Measurements from ENCODE around the gene TFRC. TPM values are rescaled to one million over a fixed set of nuclear protein-coding genes. Genes with fewer than 3 reads are reported as not detected.

TFRC gene
- total RNA-seq, 5 donors from 2014 or later (not counting 1 experiment from before 2014, with no cell fraction given) = 71.3 to 162 (median 73.0) TPM

- H3K4me1 ChIP-seq (ENCODE audit: control insufficient read depth in 1 of 2, extremely low read depth in 1 of 2, insufficient read depth in 2 of 2, low read length in 2 of 2) = no peaks in the 10 kb centered on the region
- Mint-ChIP-seq H3K27ac (peak overlapping the region in 1 of 2 donors; percentile 64), H3K9me3 (no peaks in the 10 kb centered on the region), H3K27me3 (no peaks in the 10 kb centered on the region), H3K36me3 (peaks cover 40% of the 10 kb centered on the region), H3K4me1 (peaks cover 0 to 3% (median 0%) of the 10 kb centered on the region in 3 donors), H3K4me3 (no peak overlapping the region)
- H3K36me3 ChIP-seq (ENCODE audit: control insufficient read depth in 2 of 2, extremely low read depth in 1 of 2, insufficient read depth in 1 of 2, low read length in 1 of 2) = peaks cover 14 to 55% of the 10 kb centered on the region in 2 donors
- no peaks in the 10 kb centered on the region for H3K9me3 ChIP-seq
- H3K27ac ChIP-seq (ENCODE audit: low read length) = no peak overlapping the region
- no peak for DNase-seq
- ChIA-PET CTCF (no interaction called here), POLR2A (no interaction called here)
- H3K27me3 ChIP-seq (replicated peaks in 1 of 2; ENCODE audit: control insufficient read depth in 2 of 2, extremely low read depth in 1 of 2, insufficient read depth in 2 of 2, low read length in 1 of 2) = no peaks in the 10 kb centered on the region
- 76% methylated on average over 8 of the region's 11 CpGs for WGBS (ENCODE audit: insufficient coverage)
- no peak overlapping the region for H3K4me3 ChIP-seq (ENCODE audit: control insufficient read depth in 1 of 2, extremely low read depth in 1 of 2, low read length in 1 of 2)
- no peak for ATAC-seq (replicated peaks in 1 of 4)
Measured at GRCh38 chr3:196049653-196050052, 32.2 kb downstream of the TFRC start.

DNA sequence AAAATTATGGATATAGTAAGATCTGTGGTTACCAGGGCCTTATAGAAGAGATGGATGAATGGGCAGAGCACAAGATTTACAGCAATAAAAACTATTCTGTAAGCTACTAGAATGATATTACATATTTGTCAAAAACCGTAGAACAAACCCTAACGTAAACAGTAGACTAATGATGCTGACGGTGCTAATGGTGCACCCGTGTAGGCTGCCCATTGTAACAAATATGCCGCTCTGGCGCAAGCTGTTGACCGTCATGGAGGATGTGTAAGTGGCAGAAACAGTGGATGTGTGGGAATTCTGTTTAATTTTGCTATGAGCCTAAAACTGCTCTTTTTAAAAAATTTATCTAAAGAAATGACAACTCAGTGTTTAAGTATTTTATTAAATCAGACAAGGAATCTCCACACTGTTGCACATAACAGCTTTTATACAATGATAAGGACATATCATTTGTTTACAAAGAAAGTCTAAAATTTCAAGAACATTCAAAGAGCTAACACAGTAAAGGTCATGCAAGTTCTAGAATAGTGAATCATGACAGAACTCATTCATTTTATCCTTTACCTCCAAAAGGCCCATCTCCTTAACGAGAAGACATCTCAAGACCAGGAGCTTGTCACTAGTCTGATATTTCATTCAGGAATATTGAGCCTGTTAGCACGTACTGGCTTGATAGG, 32.8 kb downstream of the TFRC start:
- Histone ChIP-seq H3K27ac (ENCODE audit: low read length) (no peak overlapping the region), H3K9me3 (no peaks in the 10 kb centered on the region), H3K4me1 (ENCODE audit: control insufficient read depth in 1 of 2, extremely low read depth in 1 of 2, insufficient read depth in 2 of 2, low read length in 2 of 2) (no peaks in the 10 kb centered on the region), H3K36me3 (ENCODE audit: control insufficient read depth in 2 of 2, extremely low read depth in 1 of 2, insufficient read depth in 1 of 2, low read length in 1 of 2) (peaks cover 14 to 55% of the 10 kb centered on the region in 2 donors), H3K4me3 (ENCODE audit: control insufficient read depth in 1 of 2, extremely low read depth in 1 of 2, low read length in 1 of 2) (no peak overlapping the region), H3K27me3 (replicated peaks in 1 of 2; ENCODE audit: control insufficient read depth in 2 of 2, extremely low read depth in 1 of 2, insufficient read depth in 2 of 2, low read length in 1 of 2) (no peaks in the 10 kb centered on the region)
- H3K27me3 Mint-ChIP-seq = no peaks in the 10 kb centered on the region
- peaks cover 37% of the 10 kb centered on the region for H3K36me3 Mint-ChIP-seq
- no peaks in the 10 kb centered on the region for H3K9me3 Mint-ChIP-seq
- 100% methylated on average over 3 of the region's 9 CpGs for WGBS (ENCODE audit: insufficient coverage)
- ChIA-PET CTCF (no interaction called here), POLR2A (no interaction called here)
- H3K4me3 Mint-ChIP-seq = no peak overlapping the region
- no peak overlapping the region for H3K27ac Mint-ChIP-seq
- DNase-seq = no peak
- H3K4me1 Mint-ChIP-seq = peaks cover 0 to 3% (median 0%) of the 10 kb centered on the region in 3 donors
- no peak for ATAC-seq (replicated peaks in 1 of 4)

DNA sequence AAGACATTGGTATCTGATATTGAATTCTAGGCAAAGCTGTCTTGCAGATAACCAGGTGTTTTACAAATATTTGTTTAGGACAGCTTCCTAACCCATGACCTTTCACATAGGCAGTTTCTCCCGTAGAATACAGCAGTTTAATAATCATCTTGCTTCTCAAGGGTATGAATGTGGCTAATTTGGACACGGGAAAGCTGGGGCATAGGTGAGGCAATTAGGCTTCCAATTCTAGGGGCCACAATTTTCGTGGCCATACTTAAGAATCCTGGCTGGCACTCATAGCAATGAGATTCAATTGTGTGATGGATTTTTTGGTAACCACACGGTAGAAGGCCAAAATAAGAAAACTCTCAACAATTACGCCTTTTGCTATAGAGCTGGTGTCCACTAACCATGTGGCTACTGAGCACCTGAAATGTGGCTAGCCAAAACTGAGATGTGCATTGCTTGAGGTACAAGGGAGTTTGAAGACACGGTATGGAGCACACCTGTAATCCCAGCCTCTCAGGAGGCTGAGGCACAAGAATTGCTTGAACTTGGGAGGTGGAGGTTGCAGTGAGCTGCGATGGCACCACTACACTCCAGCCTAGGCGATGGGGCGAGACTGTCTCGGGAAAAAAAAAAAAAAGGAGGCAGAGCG, 34.4 kb downstream of the TFRC start:
- Mint-ChIP-seq H3K9me3 (no peaks in the 10 kb centered on the region), H3K4me3 (no peak overlapping the region), H3K4me1 (peaks cover 0 to 3% (median 0%) of the 10 kb centered on the region in 3 donors), H3K27ac (no peak overlapping the region), H3K27me3 (no peaks in the 10 kb centered on the region), H3K36me3 (peaks cover 35% of the 10 kb centered on the region)
- ATAC-seq (replicated peaks in 1 of 4) (no peak), DNase-seq (no peak)
- Histone ChIP-seq H3K27me3 (replicated peaks in 1 of 2; ENCODE audit: control insufficient read depth in 2 of 2, extremely low read depth in 1 of 2, insufficient read depth in 2 of 2, low read length in 1 of 2) (no peaks in the 10 kb centered on the region), H3K9me3 (no peaks in the 10 kb centered on the region), H3K27ac (ENCODE audit: low read length) (no peak overlapping the region), H3K4me3 (ENCODE audit: control insufficient read depth in 1 of 2, extremely low read depth in 1 of 2, low read length in 1 of 2) (no peak overlapping the region), H3K4me1 (ENCODE audit: control insufficient read depth in 1 of 2, extremely low read depth in 1 of 2, insufficient read depth in 2 of 2, low read length in 2 of 2) (no peaks in the 10 kb centered on the region), H3K36me3 (ENCODE audit: control insufficient read depth in 2 of 2, extremely low read depth in 1 of 2, insufficient read depth in 1 of 2, low read length in 1 of 2) (peaks cover 11 to 40% of the 10 kb centered on the region in 2 donors)
- ChIA-PET POLR2A (interaction anchor here in 1 of 2 donors (0.9 kb wide), 1 partner anchor 9 kb away, joined by 4 read pairs; no protein-coding TSS in a partner anchor), CTCF (interaction anchor here in 1 of 2 donors (1.2 kb wide), 1 partner anchor 25 kb away, joined by 4 read pairs; no protein-coding TSS in a partner anchor)
- 93% methylated on average over 3 of the region's 11 CpGs for WGBS (ENCODE audit: insufficient coverage)

- Histone ChIP-seq H3K27me3 (replicated peaks in 1 of 2; ENCODE audit: control insufficient read depth in 2 of 2, extremely low read depth in 1 of 2, insufficient read depth in 2 of 2, low read length in 1 of 2) (no peaks in the 10 kb centered on the region), H3K36me3 (ENCODE audit: control insufficient read depth in 2 of 2, extremely low read depth in 1 of 2, insufficient read depth in 1 of 2, low read length in 1 of 2) (peaks cover 5 to 11% of the 10 kb centered on the region in 2 donors), H3K4me1 (ENCODE audit: control insufficient read depth in 1 of 2, extremely low read depth in 1 of 2, insufficient read depth in 2 of 2, low read length in 2 of 2) (no peaks in the 10 kb centered on the region), H3K27ac (ENCODE audit: low read length) (no peak overlapping the region), H3K4me3 (ENCODE audit: control insufficient read depth in 1 of 2, extremely low read depth in 1 of 2, low read length in 1 of 2) (no peak overlapping the region), H3K9me3 (no peaks in the 10 kb centered on the region)
- POLR2A ChIA-PET = interaction anchor here in 1 of 2 donors (0.5 kb wide), 1 partner anchor 37 kb away, joined by 4 read pairs; no protein-coding TSS in a partner anchor
- Mint-ChIP-seq H3K27ac (no peak overlapping the region), H3K4me1 (no peaks in the 10 kb centered on the region), H3K36me3 (peaks cover 28% of the 10 kb centered on the region), H3K27me3 (no peaks in the 10 kb centered on the region), H3K4me3 (no peak overlapping the region), H3K9me3 (peaks cover 9 to 14% (median 10%) of the 10 kb centered on the region in 3 donors)
- CTCF ChIA-PET = no interaction called here
- ATAC-seq (replicated peaks in 1 of 4) = no peak
- WGBS (ENCODE audit: insufficient coverage) = 96% methylated on average over 23 of the region's 27 CpGs
- DNase-seq = no peak
Measured at GRCh38 chr3:196044513-196044912, 37.4 kb downstream of the TFRC start.

- 100% methylated on average over 1 of the region's 6 CpGs for WGBS (ENCODE audit: insufficient coverage)
- Mint-ChIP-seq H3K4me1 (no peaks in the 10 kb centered on the region), H3K27ac (no peak overlapping the region), H3K9me3 (peaks cover 9 to 18% (median 10%) of the 10 kb centered on the region in 3 donors), H3K4me3 (no peak overlapping the region), H3K27me3 (no peaks in the 10 kb centered on the region), H3K36me3 (peaks cover 23% of the 10 kb centered on the region)
- ChIA-PET POLR2A (no interaction called here), CTCF (no interaction called here)
- Histone ChIP-seq H3K27ac (ENCODE audit: low read length) (no peak overlapping the region), H3K27me3 (replicated peaks in 1 of 2; ENCODE audit: control insufficient read depth in 2 of 2, extremely low read depth in 1 of 2, insufficient read depth in 2 of 2, low read length in 1 of 2) (no peaks in the 10 kb centered on the region), H3K9me3 (no peaks in the 10 kb centered on the region), H3K4me3 (ENCODE audit: control insufficient read depth in 1 of 2, extremely low read depth in 1 of 2, low read length in 1 of 2) (no peak overlapping the region), H3K4me1 (ENCODE audit: control insufficient read depth in 1 of 2, extremely low read depth in 1 of 2, insufficient read depth in 2 of 2, low read length in 2 of 2) (no peaks in the 10 kb centered on the region), H3K36me3 (ENCODE audit: control insufficient read depth in 2 of 2, extremely low read depth in 1 of 2, insufficient read depth in 1 of 2, low read length in 1 of 2) (peaks cover 0 to 8% of the 10 kb centered on the region in 2 donors)
- no peak for ATAC-seq (replicated peaks in 1 of 4)
- DNase-seq = no peak
Measured at GRCh38 chr3:196042673-196043072, 39.2 kb downstream of the TFRC start.

DNA sequence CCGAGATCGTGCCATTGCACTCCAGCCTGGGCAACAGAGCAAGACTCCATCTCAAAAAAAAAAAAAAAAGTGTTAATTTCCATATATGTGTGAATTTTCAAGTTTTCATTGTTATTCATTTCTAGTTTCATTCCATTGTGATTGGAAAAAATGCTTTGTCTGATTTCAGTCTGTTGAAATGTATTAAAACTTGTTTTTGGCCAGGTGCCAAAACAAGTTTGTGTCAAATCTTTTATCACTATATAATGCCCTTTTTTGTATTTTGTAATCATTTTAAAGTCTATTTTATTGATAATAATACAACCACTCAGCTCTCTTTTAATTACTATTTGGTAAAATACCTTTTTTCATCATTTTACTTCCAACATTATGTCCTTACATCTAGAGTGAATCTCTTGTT, 42.5 kb downstream of the TFRC start:
- ChIA-PET POLR2A (no interaction called here), CTCF (no interaction called here)
- H3K27me3 Mint-ChIP-seq = no peaks in the 10 kb centered on the region
- Histone ChIP-seq H3K4me1 (ENCODE audit: control insufficient read depth in 1 of 2, extremely low read depth in 1 of 2, insufficient read depth in 2 of 2, low read length in 2 of 2) (no peaks in the 10 kb centered on the region), H3K27me3 (replicated peaks in 1 of 2; ENCODE audit: control insufficient read depth in 2 of 2, extremely low read depth in 1 of 2, insufficient read depth in 2 of 2, low read length in 1 of 2) (no peaks in the 10 kb centered on the region), H3K27ac (ENCODE audit: low read length) (no peak overlapping the region), H3K9me3 (no peaks in the 10 kb centered on the region), H3K4me3 (ENCODE audit: control insufficient read depth in 1 of 2, extremely low read depth in 1 of 2, low read length in 1 of 2) (no peak overlapping the region), H3K36me3 (ENCODE audit: control insufficient read depth in 2 of 2, extremely low read depth in 1 of 2, insufficient read depth in 1 of 2, low read length in 1 of 2) (peaks cover 0 to 2% of the 10 kb centered on the region in 2 donors)
- no peak overlapping the region for H3K27ac Mint-ChIP-seq
- DNase-seq = no peak
- H3K9me3 Mint-ChIP-seq = peaks cover 9 to 22% (median 10%) of the 10 kb centered on the region in 3 donors
- no peaks in the 10 kb centered on the region for H3K4me1 Mint-ChIP-seq
- no CpG with 5 or more reads among the region's 2 CpGs for WGBS (ENCODE audit: insufficient coverage)
- H3K36me3 Mint-ChIP-seq = peaks cover 12% of the 10 kb centered on the region
- ATAC-seq (replicated peaks in 1 of 4) = no peak
- no peak overlapping the region for H3K4me3 Mint-ChIP-seq
